ENCODE measurements around the gene ERCC2. TPM values are rescaled to one million over a fixed set of nuclear protein-coding genes. Genes with fewer than 3 reads are reported as not detected.

The ERCC2 gene
- total and polyA plus RNA-seq, 2 of the 4 experiments (the other 2 are of a cell fraction), result 30.6 to 66.5 TPM

DNA sequence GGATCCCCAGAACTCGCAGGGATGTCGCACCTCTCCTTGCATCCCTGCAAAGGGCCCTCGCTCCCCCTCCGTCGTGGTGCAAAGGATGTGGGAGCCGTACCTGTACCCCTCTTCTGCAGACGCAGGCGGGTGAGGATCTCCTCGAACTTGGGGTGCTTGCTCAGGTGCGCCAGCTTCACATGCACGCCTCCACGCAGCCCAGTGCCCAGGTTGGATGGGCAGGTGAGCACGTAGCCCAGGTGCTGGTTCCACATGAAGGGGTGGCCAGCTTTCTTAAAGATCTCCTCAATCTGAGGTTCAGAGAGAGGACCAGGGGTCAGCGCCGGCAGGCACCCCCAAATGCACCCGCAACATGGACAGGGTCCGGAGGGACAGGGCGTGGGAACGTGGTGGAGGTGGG lies 63.0 kb downstream of the ERCC2 start:
- no peak overlapping the region for H3K4me3 ChIP-seq (ENCODE audit: insufficient read depth, low read depth, low read length)
- H4K20me1 ChIP-seq (ENCODE audit: insufficient read depth, low read length), result no peaks in the 10 kb centered on the region
- dilution Hi-C loops (cut with HindIII; ENCODE audit: low sequenced_read_pairs, unreplicated experiment) (no loop called here), intact Hi-C loops (cut with micrococcal nuclease) (no loop called here), in situ Hi-C loops (cut with MboI; ENCODE audit: low sequenced_read_pairs) (no loop called here)
- DNase-seq, result no peak
- no peak overlapping the region for H2BK20ac ChIP-seq (ENCODE audit: low read depth, low read length)
- H3K4ac ChIP-seq (ENCODE audit: low read depth, low read length), result no peak overlapping the region
- H3K9me3 ChIP-seq (ENCODE audit: control insufficient read depth, insufficient read depth, low read length), result 0 out of 2 replicates have a peak, but pooled peaks cover 2% of the 10 kb centered on the region
- no peak overlapping the region for H4K5ac ChIP-seq (ENCODE audit: low read depth, low read length)
- no peak overlapping the region for H2BK15ac ChIP-seq (ENCODE audit: low read depth, low read length)
- no peak overlapping the region for H3K14ac ChIP-seq (replicated peaks; ENCODE audit: low read depth, low read length)
- H3K9me1 ChIP-seq (ENCODE audit: insufficient read depth, low read length), result 0 out of 2 replicates have a peak, but pooled peaks cover 5% of the 10 kb centered on the region
- no peak overlapping the region for H3K4me2 ChIP-seq (ENCODE audit: low read depth, low read length)
- no peak overlapping the region for H3K23ac ChIP-seq (ENCODE audit: low read depth, low read length)
- H2AK9ac ChIP-seq (replicated peaks; ENCODE audit: low read depth, low read length, poor library complexity), result no peak overlapping the region
- no peak overlapping the region for H3K56ac ChIP-seq (ENCODE audit: extremely low read depth, insufficient read depth, low read length)
- whole genome bisulfite sequencing, 2 experiments (ENCODE audit: extremely low coverage in 2 of 2, insufficient read length in 1 of 2), result 89% methylated on average over 4 of the region's 19 CpGs; no CpG with 5 or more reads in 1 of the 2 experiments
- no peak overlapping the region for H2BK5ac ChIP-seq (ENCODE audit: low read depth, low read length, poor library complexity, severe bottlenecking)
- no peak for ATAC-seq (ENCODE audit: low read depth)
- no peak overlapping the region for H2BK120ac ChIP-seq (ENCODE audit: low read depth, low read length)
- no peaks in the 10 kb centered on the region for H3K79me1 ChIP-seq (ENCODE audit: low read depth in 1 of 2, low read length in 2 of 2)
- H2AFZ ChIP-seq (replicated peaks; ENCODE audit: low read length, poor library complexity), result no peak overlapping the region
- H4K8ac ChIP-seq (ENCODE audit: low read depth in 2 of 2, low read length in 2 of 2), result no peak overlapping the region
- no peaks in the 10 kb centered on the region for H3K4me1 ChIP-seq (ENCODE audit: control insufficient read depth, insufficient read depth, low read length)
- no peaks in the 10 kb centered on the region for H3K27me3 ChIP-seq (ENCODE audit: control insufficient read depth, insufficient read depth, low read length)
- POLR2A ChIA-PET (ENCODE audit: unreplicated experiment), result no interaction called here
- BruUV-seq (replicated peaks), result no TSS peak
- CTCF ChIA-PET, result no interaction called here
- H3K36me3 ChIP-seq (ENCODE audit: control insufficient read depth, insufficient read depth, low read length), result peaks cover 6% of the 10 kb centered on the region; the same call in 1 of the 2 replicates
- no peak overlapping the region for H3K9ac ChIP-seq (ENCODE audit: low read depth, low read length)
- no peak for TF ChIP-seq BHLHE40 (IDR thresholded peaks at IDR 0.05; ENCODE audit: low read depth, low read length)
- no peak for TF ChIP-seq CEBPB (IDR thresholded peaks at IDR 0.05; ENCODE audit: low read depth, low read length)
- no peak for TF ChIP-seq MAFK (IDR thresholded peaks at IDR 0.05; ENCODE audit: low read depth, low read length)
- no peak for TF ChIP-seq NFE2L2 (IDR thresholded peaks at IDR 0.05; ENCODE audit: low read depth, low read length)
- H4K91ac ChIP-seq (ENCODE audit: insufficient read depth, low read depth, low read length), result no peak overlapping the region
- H3K27ac ChIP-seq (ENCODE audit: insufficient read depth, low read length), result no peak overlapping the region
- H2AK5ac ChIP-seq (ENCODE audit: low read depth, low read length), result no peak overlapping the region
- H3K18ac ChIP-seq (ENCODE audit: low read depth, low read length), result no peak overlapping the region

All from IMR-90 (cell line).